Measurements from ENCODE around the gene MYO3B.

DNA sequence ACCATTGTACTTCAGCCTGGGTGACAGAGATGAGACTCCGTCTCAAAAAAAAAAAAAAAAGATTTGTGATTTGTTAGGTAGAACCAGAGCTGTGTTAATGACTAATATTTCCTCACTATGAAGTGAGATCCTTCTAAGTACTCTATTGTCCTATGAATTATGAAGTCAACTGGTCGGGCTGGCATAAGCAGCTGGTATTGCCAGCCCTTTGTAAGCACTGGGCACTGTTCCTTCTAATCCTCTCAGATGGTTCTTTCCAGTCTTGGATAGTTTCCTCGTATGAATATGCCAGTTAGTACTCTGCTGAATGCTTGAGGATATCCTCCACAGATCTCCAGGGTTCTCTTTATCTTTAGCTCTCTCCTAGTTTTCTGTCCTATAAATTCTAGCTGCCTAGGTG lies 314.1 kb downstream of the MYO3B start:
- TF ChIP-seq, protein P1, sequence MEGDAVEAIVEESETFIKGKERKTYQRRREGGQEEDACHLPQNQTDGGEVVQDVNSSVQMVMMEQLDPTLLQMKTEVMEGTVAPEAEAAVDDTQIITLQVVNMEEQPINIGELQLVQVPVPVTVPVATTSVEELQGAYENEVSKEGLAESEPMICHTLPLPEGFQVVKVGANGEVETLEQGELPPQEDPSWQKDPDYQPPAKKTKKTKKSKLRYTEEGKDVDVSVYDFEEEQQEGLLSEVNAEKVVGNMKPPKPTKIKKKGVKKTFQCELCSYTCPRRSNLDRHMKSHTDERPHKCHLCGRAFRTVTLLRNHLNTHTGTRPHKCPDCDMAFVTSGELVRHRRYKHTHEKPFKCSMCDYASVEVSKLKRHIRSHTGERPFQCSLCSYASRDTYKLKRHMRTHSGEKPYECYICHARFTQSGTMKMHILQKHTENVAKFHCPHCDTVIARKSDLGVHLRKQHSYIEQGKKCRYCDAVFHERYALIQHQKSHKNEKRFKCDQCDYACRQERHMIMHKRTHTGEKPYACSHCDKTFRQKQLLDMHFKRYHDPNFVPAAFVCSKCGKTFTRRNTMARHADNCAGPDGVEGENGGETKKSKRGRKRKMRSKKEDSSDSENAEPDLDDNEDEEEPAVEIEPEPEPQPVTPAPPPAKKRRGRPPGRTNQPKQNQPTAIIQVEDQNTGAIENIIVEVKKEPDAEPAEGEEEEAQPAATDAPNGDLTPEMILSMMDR (IDR thresholded peaks at IDR 0.05; ENCODE audit: low read depth, low read length), result no peak
- no peak for TF ChIP-seq POLR2A (IDR thresholded peaks at IDR 0.05; ENCODE audit: extremely low read depth, insufficient read length)

Data from NB4 (cell line).